H1 (cell line): ENCODE data around the gene CBX2. TPM values are rescaled to one million over a fixed set of nuclear protein-coding genes. Genes with fewer than 3 reads are reported as not detected.

ENCODE experiments used
- BACH1 ChIP-seq: IDR thresholded peaks from 2 replicates; pipeline ENCODE4 v1.6.1; 2012; ENCODE audit warnings: low read length, improper control_type of control experiment
- CTBP2 ChIP-seq: IDR thresholded peaks from 2 replicates; pipeline ENCODE4 v1.7.0; 2011; ENCODE audit warnings: borderline replicate concordance, mild to moderate bottlenecking, moderate library complexity, mixed read lengths, low read length; ENCODE audit not compliant: insufficient read depth, insufficient read length
- E2F6 ChIP-seq: IDR thresholded peaks from 2 replicates; pipeline ENCODE4 v1.6.1; 2012; ENCODE audit warnings: inconsistent platforms
- GABPA ChIP-seq: IDR thresholded peaks from 2 replicates; pipeline ENCODE4 v1.6.1; 2011; ENCODE audit warnings: mild to moderate bottlenecking, low read length, moderate library complexity, borderline replicate concordance; ENCODE audit not compliant: insufficient read depth
- KDM5A ChIP-seq: fragments of 200-600 bp; IDR thresholded peaks from 2 replicates; pipeline ENCODE4 v1.7.1; 2012; ENCODE audit warnings: mild to moderate bottlenecking, low read length, inconsistent platforms, mixed read lengths
- SIN3A ChIP-seq, 2 experiments: IDR thresholded peaks in 1 of 2; conservative IDR thresholded peaks in 1 of 2; 2 replicates each; pipeline ENCODE4 v1.6.1; 2011 to 2012; ENCODE audit warnings: low read length in 2 of 2, improper control_type of control experiment in 1 of 2, low read depth in 1 of 2, mild to moderate bottlenecking in 1 of 2
- polyA plus RNA-seq, 7 experiments: library from polyadenylated mRNA; depleted of rRNA in 3 of 7; stranded (reverse) in 5 of 7; unstranded in 2 of 7; fragments of >200 nt in 5 of 7; fragments of 200-250 nt in 2 of 7; gene quantifications; 1 replicate in 5 of 7; 2 replicates in 1 of 7; 4 replicates in 1 of 7; pipeline versions ENCODE4 v1.2.1 to v1.2.3, GENCODE V29; 2011 to 2013; ENCODE audit warnings: missing spikeins in 2 of 7, mixed read lengths in 2 of 7
- total RNA-seq: library from RNA; stranded (reverse); fragmentation: NEBNext Ultra II Directional; extraction: Animal tissue kit (Norgen Biotek cat#: 25700); gene quantifications from 2 replicates; pipeline ENCODE4 v1.2.1, GENCODE V29; 2021
- TF ChIP-seq, protein P1 (sequence below): fragments of 300-600 bp; sonication (generic); IDR thresholded peaks from 2 replicates; pipeline ENCODE4 v1.7.1; 2012; ENCODE audit warnings: low read length, moderate library complexity, mild to moderate bottlenecking, inconsistent platforms; ENCODE audit not compliant: insufficient replicate concordance

The CBX2 gene
- total and polyA plus RNA-seq, 2 of the 8 experiments (the other 6 are each of a cell fraction or from before 2014, with no cell fraction given), result 64.3 to 83.9 TPM

- TF ChIP-seq SIN3A (conservative IDR thresholded peaks at IDR 0.05 in 1 of 2, IDR thresholded peaks at IDR 0.05 in 1 of 2; ENCODE audit: low read depth in 1 of 2, low read length in 2 of 2), result no peak
- no peak for TF ChIP-seq GABPA
- no peak for TF ChIP-seq CTBP2
- no peak for TF ChIP-seq BACH1
- no peak for TF ChIP-seq KDM5A
- no peak for TF ChIP-seq E2F6
- TF ChIP-seq, protein P1, sequence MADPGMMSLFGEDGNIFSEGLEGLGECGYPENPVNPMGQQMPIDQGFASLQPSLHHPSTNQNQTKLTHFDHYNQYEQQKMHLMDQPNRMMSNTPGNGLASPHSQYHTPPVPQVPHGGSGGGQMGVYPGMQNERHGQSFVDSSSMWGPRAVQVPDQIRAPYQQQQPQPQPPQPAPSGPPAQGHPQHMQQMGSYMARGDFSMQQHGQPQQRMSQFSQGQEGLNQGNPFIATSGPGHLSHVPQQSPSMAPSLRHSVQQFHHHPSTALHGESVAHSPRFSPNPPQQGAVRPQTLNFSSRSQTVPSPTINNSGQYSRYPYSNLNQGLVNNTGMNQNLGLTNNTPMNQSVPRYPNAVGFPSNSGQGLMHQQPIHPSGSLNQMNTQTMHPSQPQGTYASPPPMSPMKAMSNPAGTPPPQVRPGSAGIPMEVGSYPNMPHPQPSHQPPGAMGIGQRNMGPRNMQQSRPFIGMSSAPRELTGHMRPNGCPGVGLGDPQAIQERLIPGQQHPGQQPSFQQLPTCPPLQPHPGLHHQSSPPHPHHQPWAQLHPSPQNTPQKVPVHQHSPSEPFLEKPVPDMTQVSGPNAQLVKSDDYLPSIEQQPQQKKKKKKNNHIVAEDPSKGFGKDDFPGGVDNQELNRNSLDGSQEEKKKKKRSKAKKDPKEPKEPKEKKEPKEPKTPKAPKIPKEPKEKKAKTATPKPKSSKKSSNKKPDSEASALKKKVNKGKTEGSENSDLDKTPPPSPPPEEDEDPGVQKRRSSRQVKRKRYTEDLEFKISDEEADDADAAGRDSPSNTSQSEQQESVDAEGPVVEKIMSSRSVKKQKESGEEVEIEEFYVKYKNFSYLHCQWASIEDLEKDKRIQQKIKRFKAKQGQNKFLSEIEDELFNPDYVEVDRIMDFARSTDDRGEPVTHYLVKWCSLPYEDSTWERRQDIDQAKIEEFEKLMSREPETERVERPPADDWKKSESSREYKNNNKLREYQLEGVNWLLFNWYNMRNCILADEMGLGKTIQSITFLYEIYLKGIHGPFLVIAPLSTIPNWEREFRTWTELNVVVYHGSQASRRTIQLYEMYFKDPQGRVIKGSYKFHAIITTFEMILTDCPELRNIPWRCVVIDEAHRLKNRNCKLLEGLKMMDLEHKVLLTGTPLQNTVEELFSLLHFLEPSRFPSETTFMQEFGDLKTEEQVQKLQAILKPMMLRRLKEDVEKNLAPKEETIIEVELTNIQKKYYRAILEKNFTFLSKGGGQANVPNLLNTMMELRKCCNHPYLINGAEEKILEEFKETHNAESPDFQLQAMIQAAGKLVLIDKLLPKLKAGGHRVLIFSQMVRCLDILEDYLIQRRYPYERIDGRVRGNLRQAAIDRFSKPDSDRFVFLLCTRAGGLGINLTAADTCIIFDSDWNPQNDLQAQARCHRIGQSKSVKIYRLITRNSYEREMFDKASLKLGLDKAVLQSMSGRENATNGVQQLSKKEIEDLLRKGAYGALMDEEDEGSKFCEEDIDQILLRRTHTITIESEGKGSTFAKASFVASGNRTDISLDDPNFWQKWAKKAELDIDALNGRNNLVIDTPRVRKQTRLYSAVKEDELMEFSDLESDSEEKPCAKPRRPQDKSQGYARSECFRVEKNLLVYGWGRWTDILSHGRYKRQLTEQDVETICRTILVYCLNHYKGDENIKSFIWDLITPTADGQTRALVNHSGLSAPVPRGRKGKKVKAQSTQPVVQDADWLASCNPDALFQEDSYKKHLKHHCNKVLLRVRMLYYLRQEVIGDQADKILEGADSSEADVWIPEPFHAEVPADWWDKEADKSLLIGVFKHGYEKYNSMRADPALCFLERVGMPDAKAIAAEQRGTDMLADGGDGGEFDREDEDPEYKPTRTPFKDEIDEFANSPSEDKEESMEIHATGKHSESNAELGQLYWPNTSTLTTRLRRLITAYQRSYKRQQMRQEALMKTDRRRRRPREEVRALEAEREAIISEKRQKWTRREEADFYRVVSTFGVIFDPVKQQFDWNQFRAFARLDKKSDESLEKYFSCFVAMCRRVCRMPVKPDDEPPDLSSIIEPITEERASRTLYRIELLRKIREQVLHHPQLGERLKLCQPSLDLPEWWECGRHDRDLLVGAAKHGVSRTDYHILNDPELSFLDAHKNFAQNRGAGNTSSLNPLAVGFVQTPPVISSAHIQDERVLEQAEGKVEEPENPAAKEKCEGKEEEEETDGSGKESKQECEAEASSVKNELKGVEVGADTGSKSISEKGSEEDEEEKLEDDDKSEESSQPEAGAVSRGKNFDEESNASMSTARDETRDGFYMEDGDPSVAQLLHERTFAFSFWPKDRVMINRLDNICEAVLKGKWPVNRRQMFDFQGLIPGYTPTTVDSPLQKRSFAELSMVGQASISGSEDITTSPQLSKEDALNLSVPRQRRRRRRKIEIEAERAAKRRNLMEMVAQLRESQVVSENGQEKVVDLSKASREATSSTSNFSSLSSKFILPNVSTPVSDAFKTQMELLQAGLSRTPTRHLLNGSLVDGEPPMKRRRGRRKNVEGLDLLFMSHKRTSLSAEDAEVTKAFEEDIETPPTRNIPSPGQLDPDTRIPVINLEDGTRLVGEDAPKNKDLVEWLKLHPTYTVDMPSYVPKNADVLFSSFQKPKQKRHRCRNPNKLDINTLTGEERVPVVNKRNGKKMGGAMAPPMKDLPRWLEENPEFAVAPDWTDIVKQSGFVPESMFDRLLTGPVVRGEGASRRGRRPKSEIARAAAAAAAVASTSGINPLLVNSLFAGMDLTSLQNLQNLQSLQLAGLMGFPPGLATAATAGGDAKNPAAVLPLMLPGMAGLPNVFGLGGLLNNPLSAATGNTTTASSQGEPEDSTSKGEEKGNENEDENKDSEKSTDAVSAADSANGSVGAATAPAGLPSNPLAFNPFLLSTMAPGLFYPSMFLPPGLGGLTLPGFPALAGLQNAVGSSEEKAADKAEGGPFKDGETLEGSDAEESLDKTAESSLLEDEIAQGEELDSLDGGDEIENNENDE, result no peak
Measured at GRCh38 chr17:79765708-79766107, 12.2 kb upstream of the CBX2 start (continued).
